Testis (tissue), 3 donors: ENCODE results near the gene IGF1R. TPM values are rescaled to one million over a fixed set of nuclear protein-coding genes. Genes with fewer than 3 reads are reported as not detected.

ENCODE experiments used
- DNase-seq: peaks from one replicate; pipeline ENCODE4 v3.0.0-alpha.2; 2019
- H3K27ac ChIP-seq, 2 donors: fragments of 200-600 bp; sonication (generic); one replicate each; pipeline ENCODE4 v1.5.1; 2019
- H3K27me3 ChIP-seq: fragments of 200-600 bp; sonication (generic); one replicate; pipeline ENCODE4 v1.5.1; 2019
- H3K36me3 ChIP-seq: fragments of 200-600 bp; sonication (generic); one replicate; pipeline ENCODE4 v1.5.1; 2017; ENCODE audit warnings: low read depth; ENCODE audit errors: missing control alignments
- H3K4me1 ChIP-seq: fragments of 200-600 bp; sonication (generic); one replicate; pipeline ENCODE4 v1.5.1; 2019
- H3K4me3 ChIP-seq, 2 donors: fragments of 200-600 bp; sonication (generic); one replicate each; pipeline ENCODE4 v1.5.1; 2017 to 2019
- H3K9me3 ChIP-seq: fragments of 200-600 bp; sonication (generic); one replicate; pipeline ENCODE4 v1.5.1; 2017
- CTCF ChIP-seq, 3 experiments: fragments of 450-650 bp in 2 of 3; fragments of 200-600 bp in 1 of 3; sonication (generic) in 1 of 3; IDR thresholded peaks; one replicate each; pipeline ENCODE4 v1.5.1; 2016 to 2019; ENCODE audit warnings: antibody characterized with exemption in 3 of 3, mild to moderate bottlenecking in 2 of 3, moderate library complexity in 1 of 3
- POLR2A ChIP-seq: fragments of 450-650 bp; IDR thresholded peaks from one replicate; pipeline ENCODE4 v1.6.1; 2017; ENCODE audit warnings: antibody characterized with exemption, mild to moderate bottlenecking, moderate library complexity
- WGBS, 2 donors: methylation state at CpG; one replicate each; pipeline ENCODE4 v1.1.5; 2018; 5-methylcytosine and 5-hydroxymethylcytosine counted together
- intact Hi-C: fragments of 100-400 bp; cut with DNase I; formaldehyde crosslinking; loops from one replicate; pipeline ENCODE4 v1.15.1; 2023; ENCODE audit warnings: low total_unique reads
- polyA plus RNA-seq: library from polyadenylated mRNA; stranded (reverse); fragments of 350-450 nt; fragmentation: Illumina TruSeq; extraction: RNeasy Lipid Tissue Mini Kit (QIAGEN cat#74804); gene quantifications from one replicate; pipeline ENCODE4 v1.2.3, GENCODE V29; 2014; ENCODE audit warnings: low read depth, low replicate concordance; ENCODE audit not compliant: insufficient read depth
- total RNA-seq, 2 donors: library from RNA; depleted of rRNA; stranded (reverse); fragments of >200 nt; gene quantifications; one replicate each; pipeline ENCODE4 v1.2.3, GENCODE V29; 2016

IGF1R gene
- total and polyA plus RNA-seq, 3 donors from 2014 or later: 25.8 to 172 (median 157) TPM

DNA sequence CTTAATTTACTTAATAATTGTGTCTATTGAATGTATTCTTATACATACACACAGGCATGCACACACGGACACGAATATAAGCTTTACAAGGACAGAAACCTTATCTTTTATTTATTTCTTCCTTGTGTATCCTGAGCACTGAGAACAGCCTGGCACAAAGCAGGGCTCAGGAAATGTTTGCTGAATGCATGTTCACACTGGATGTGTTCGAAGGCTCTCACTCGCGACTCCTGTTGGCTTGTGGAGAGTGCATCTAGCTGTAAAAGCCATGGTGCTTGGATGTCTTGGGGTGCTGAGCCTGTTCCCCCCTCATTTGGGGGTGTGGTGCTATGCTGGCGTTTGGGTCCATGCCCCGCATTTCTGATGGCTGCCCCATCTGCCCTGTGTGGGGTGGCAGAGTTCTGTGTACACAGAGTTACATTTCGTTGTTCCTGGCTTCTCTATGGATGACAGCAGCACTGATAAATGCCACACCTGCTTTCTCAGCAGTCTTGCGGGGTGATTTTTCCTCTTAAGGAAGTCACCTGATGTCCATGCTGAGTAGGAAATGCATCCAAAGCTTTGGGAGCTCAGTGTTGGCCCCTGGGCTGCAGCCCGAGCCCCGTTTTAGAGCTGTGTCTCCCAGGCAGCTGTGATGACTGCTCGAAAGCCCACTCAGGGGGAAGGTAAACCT is 148.5 kb downstream of the IGF1R start:
- no peaks in the 10 kb centered on the region for H3K9me3 ChIP-seq
- H3K4me3 ChIP-seq: no peak overlapping the region
- intact Hi-C loops: no loop called here
- no peaks in the 10 kb centered on the region for H3K27me3 ChIP-seq
- TF ChIP-seq POLR2A (no peak), CTCF (IDR thresholded peaks at IDR 0.05) (no peak)
- H3K36me3 ChIP-seq: no peaks in the 10 kb centered on the region
- H3K27ac ChIP-seq: no peak overlapping the region
- DNase-seq: no peak
- WGBS, 2 donors: 81 to 88% methylated on average over 12 of the region's 12 CpGs
- peaks cover 31% of the 10 kb centered on the region for H3K4me1 ChIP-seq

- H3K27ac ChIP-seq: no peak overlapping the region
- no peaks in the 10 kb centered on the region for H3K9me3 ChIP-seq
- intact Hi-C loops: no loop called here
- no peak overlapping the region for H3K4me3 ChIP-seq
- 89 to 95% methylated on average over 6 of the region's 6 CpGs for WGBS, 2 donors
- TF ChIP-seq CTCF (IDR thresholded peaks at IDR 0.05): no peak
- no peak for TF ChIP-seq POLR2A
- no peaks in the 10 kb centered on the region for H3K36me3 ChIP-seq
- no peak for DNase-seq
- peaks cover 32% of the 10 kb centered on the region for H3K4me1 ChIP-seq
- H3K27me3 ChIP-seq: no peaks in the 10 kb centered on the region
These were observed 150.1 kb downstream of the IGF1R start for GRCh38 chr15:98798375-98798893.

DNA sequence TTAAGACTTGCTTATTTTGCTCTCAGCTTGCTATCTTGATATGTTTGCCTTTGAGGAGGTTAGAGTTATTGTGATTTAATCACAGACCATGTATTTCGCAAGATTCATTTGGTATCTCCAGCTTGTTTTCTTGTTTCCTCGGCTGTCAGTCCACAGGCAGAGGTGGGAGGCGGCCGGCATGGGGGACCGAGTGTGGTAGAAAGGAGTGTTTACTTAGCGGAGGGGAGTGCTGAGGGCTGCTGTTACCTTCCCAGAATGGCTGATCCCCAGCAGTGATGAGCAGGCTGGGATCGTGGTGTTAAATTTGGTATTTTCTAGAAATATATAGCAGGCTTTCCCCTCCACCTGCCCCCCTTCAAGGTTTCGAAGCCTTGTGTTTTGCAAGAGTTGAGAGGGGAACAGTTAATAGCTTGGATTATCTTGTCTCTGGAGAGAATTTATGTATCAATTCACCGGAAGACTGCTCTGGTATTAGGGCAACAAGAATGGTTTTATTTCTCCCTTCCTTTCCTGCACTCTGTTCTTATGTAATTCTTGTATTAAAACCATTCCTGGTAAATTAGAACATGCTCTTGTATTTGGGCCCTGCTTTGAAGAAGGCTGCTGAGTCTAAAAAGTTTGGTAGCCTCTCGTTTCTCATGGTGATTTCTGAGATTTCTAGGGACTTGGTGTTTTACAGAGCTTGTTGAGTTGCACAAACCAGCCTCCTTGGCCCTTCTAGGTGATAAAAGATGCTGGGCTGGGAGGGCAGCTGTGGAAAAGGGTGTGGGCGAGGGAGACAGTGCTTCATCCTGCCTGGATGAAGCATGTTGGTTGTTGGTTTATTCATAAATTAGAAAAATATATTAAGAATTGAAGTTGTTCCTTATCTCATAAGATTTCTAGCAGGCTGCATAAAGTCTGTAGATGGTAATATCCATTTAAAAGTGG is 151.4 kb downstream of the IGF1R start:
- H3K36me3 ChIP-seq: no peaks in the 10 kb centered on the region
- peaks cover 32% of the 10 kb centered on the region for H3K4me1 ChIP-seq
- TF ChIP-seq POLR2A (no peak), CTCF (IDR thresholded peaks at IDR 0.05) (no peak)
- WGBS, 2 donors: 45 to 52% methylated on average over 11 of the region's 11 CpGs
- H3K4me3 ChIP-seq: no peak overlapping the region
- DNase-seq: no peak
- intact Hi-C loops: no loop called here
- peak overlapping the region; percentile 40 to 66 for H3K27ac ChIP-seq
- H3K27me3 ChIP-seq: no peaks in the 10 kb centered on the region
- H3K9me3 ChIP-seq: no peaks in the 10 kb centered on the region

DNA sequence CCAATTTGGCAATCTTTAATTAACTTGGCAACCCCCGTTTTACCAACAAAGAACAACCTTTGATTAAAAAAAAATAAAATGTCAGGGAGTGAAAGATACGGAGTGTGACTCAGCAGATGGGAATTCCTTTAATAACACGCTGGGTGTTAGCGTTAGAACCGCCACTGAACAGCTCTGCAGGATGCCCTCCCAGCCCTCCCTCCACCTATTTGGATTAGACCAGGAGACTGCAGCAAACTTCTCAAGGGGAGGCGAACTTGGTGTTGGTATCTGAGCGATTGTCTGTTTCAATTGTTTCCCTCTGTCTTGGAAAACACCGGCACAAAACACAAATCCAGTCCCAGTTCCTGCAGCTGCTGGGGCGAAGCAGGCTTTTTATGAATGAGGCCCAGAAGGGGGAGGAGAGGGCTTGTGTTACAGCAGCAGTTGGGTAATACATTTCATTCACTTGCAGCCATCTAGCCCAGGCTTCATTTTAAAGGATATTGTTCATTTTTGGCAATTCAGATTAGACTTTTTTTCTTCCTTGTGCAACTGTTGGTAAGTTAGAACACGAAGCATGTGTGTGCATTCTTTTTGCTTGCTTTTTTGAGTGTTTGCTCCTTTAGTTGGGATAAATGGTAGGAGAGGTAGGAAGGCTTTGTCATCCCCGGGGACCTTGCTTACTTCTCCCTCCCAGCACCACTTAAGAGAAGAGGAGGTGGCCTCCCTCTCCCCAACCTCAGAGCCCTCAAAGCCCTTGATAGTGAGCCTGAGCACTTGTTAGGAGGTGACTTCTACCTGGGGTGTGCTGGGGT is 152.3 kb downstream of the IGF1R start:
- Histone ChIP-seq H3K4me3 (no peak overlapping the region), H3K9me3 (no peaks in the 10 kb centered on the region), H3K36me3 (no peaks in the 10 kb centered on the region), H3K4me1 (peaks cover 32% of the 10 kb centered on the region), H3K27ac (peak overlapping the region in 1 of 2 donors; percentile 66), H3K27me3 (no peaks in the 10 kb centered on the region)
- intact Hi-C loops: no loop called here
- no peak for TF ChIP-seq CTCF (IDR thresholded peaks at IDR 0.05)
- no peak for TF ChIP-seq POLR2A
- peak; percentile 64 for DNase-seq
- WGBS, 2 donors: 23 to 36% methylated on average over 11 of the region's 11 CpGs
